ENCODE measurements around the gene HOXC13. TPM values are rescaled to one million over a fixed set of nuclear protein-coding genes. Genes with fewer than 3 reads are reported as not detected.

HOXC13 gene
- total RNA-seq, 1 experiment from 2014 or later, result not detected

GRCh38 chr12:53932915-53933314 is 5.7 kb upstream of the HOXC13 start:
- H3K27ac Mint-ChIP-seq (ENCODE audit: unreplicated experiment), result no peak overlapping the region
- BruUV-seq (replicated peaks), result no TSS peak
- no peaks in the 10 kb centered on the region for H3K9me3 Mint-ChIP-seq (ENCODE audit: low read depth, unreplicated experiment)
- no peak overlapping the region for H3K4me3 Mint-ChIP-seq (ENCODE audit: low read depth, unreplicated experiment)
- H3K27me3 Mint-ChIP-seq (ENCODE audit: unreplicated experiment), result peaks cover 100% of the 10 kb centered on the region
- CTCF ChIA-PET, result no interaction called here
- H3K4me1 Mint-ChIP-seq (ENCODE audit: low read depth, unreplicated experiment), result no peaks in the 10 kb centered on the region
- H3K36me3 Mint-ChIP-seq (ENCODE audit: insufficient read depth, unreplicated experiment), result no peaks in the 10 kb centered on the region
- no peak for TF ChIP-seq CTCF (IDR thresholded peaks at IDR 0.05; ENCODE audit: unreplicated experiment)
- intact Hi-C loops (cut with micrococcal nuclease; ENCODE audit: unreplicated experiment), result no loop called here
- no peak for DNase-seq

GRCh38 chr12:53935383-53936341 is 3.0 kb upstream of the HOXC13 start:
- Mint-ChIP-seq H3K9me3 (ENCODE audit: low read depth, unreplicated experiment) (no peaks in the 10 kb centered on the region), H3K4me1 (ENCODE audit: low read depth, unreplicated experiment) (no peaks in the 10 kb centered on the region), H3K27ac (ENCODE audit: unreplicated experiment) (no peak overlapping the region), H3K27me3 (ENCODE audit: unreplicated experiment) (peaks cover 97% of the 10 kb centered on the region), H3K4me3 (ENCODE audit: low read depth, unreplicated experiment) (no peak overlapping the region), H3K36me3 (ENCODE audit: insufficient read depth, unreplicated experiment) (no peaks in the 10 kb centered on the region)
- no peak for TF ChIP-seq CTCF (IDR thresholded peaks at IDR 0.05; ENCODE audit: unreplicated experiment)
- intact Hi-C loops (cut with micrococcal nuclease; ENCODE audit: unreplicated experiment), result no loop called here
- BruUV-seq (replicated peaks), result no TSS peak
- CTCF ChIA-PET, result interaction anchor here (0.6 kb wide), 1 partner anchor 22 kb away, joined by 3 read pairs; no protein-coding TSS in a partner anchor
- DNase-seq, result no peak

- DNase-seq, result no peak
- intact Hi-C loops (cut with micrococcal nuclease; ENCODE audit: unreplicated experiment), result no loop called here
- BruUV-seq (replicated peaks), result no TSS peak
- Mint-ChIP-seq H3K27me3 (ENCODE audit: unreplicated experiment) (peaks cover 97% of the 10 kb centered on the region), H3K4me3 (ENCODE audit: low read depth, unreplicated experiment) (no peak overlapping the region), H3K36me3 (ENCODE audit: insufficient read depth, unreplicated experiment) (no peaks in the 10 kb centered on the region), H3K4me1 (ENCODE audit: low read depth, unreplicated experiment) (no peaks in the 10 kb centered on the region), H3K27ac (ENCODE audit: unreplicated experiment) (no peak overlapping the region), H3K9me3 (ENCODE audit: low read depth, unreplicated experiment) (no peaks in the 10 kb centered on the region)
- no peak for TF ChIP-seq CTCF (IDR thresholded peaks at IDR 0.05; ENCODE audit: unreplicated experiment)
- CTCF ChIA-PET, result no interaction called here
Observed at GRCh38 chr12:53937099-53937498, 1.5 kb upstream of the HOXC13 start.

GRCh38 chr12:53937596-53938325 is 870 bp upstream of the HOXC13 start:
- no peak for DNase-seq
- TF ChIP-seq CTCF (IDR thresholded peaks at IDR 0.05; ENCODE audit: unreplicated experiment), result no peak
- Mint-ChIP-seq H3K27me3 (ENCODE audit: unreplicated experiment) (peaks cover 97% of the 10 kb centered on the region), H3K36me3 (ENCODE audit: insufficient read depth, unreplicated experiment) (no peaks in the 10 kb centered on the region), H3K4me1 (ENCODE audit: low read depth, unreplicated experiment) (no peaks in the 10 kb centered on the region), H3K4me3 (ENCODE audit: low read depth, unreplicated experiment) (no peak overlapping the region), H3K27ac (ENCODE audit: unreplicated experiment) (no peak overlapping the region), H3K9me3 (ENCODE audit: low read depth, unreplicated experiment) (no peaks in the 10 kb centered on the region)
- intact Hi-C loops (cut with micrococcal nuclease; ENCODE audit: unreplicated experiment), result no loop called here
- no TSS peak for BruUV-seq (replicated peaks)
- CTCF ChIA-PET, result interaction anchor here (0.6 kb wide), 1 partner anchor 219 kb away, joined by 4 read pairs; no protein-coding TSS in a partner anchor

Measured in Calu3 (cell line).